ENCODE data around the gene MAN2A2.

GRCh38 chr15:90906181-90906849 is 3.2 kb downstream of the MAN2A2 start:
- no peak for TF ChIP-seq BHLHE40 (IDR thresholded peaks at IDR 0.05; ENCODE audit: borderline replicate concordance)
- TF ChIP-seq SUZ12 (IDR thresholded peaks at IDR 0.05): no peak
- TF ChIP-seq SP1 (IDR thresholded peaks at IDR 0.05): no peak
- TF ChIP-seq ZNF384 (IDR thresholded peaks at IDR 0.05): no peak
- TF ChIP-seq FOXM1 (IDR thresholded peaks at IDR 0.05; ENCODE audit: borderline replicate concordance): no peak
- no peak for TF ChIP-seq ARNT (IDR thresholded peaks at IDR 0.05)
- TF ChIP-seq TARDBP (IDR thresholded peaks at IDR 0.05): no peak
- TF ChIP-seq LEF1 (IDR thresholded peaks at IDR 0.05; ENCODE audit: borderline replicate concordance): no peak
- TF ChIP-seq FOXA1 (IDR thresholded peaks at IDR 0.05): no peak
- no peak for TF ChIP-seq FOXK2 (IDR thresholded peaks at IDR 0.05)
- TF ChIP-seq HDGF (IDR thresholded peaks at IDR 0.05; ENCODE audit: borderline replicate concordance): no peak

All from HEK293T (cell line).